KMS-11 (cell line): ENCODE measurements around the gene ZFP62.
"Not testable (repeated sequence)": the region's sequence is repeated elsewhere in the genome, so short reads cannot be mapped to it uniquely, and the experiment has no call there.

Source experiments
- H2AFZ ChIP-seq: fragments of 200-600 bp; sonication (generic); 2 replicates; pipeline ENCODE4 v1.6.1; 2016; ENCODE audit warnings: antibody characterized with exemption, mixed run types, low read depth
- H3K27ac ChIP-seq: fragments of 200-600 bp; sonication (generic); 2 replicates; pipeline ENCODE4 v1.6.1; 2016; ENCODE audit warnings: mild to moderate bottlenecking, mixed run types
- H3K27me3 ChIP-seq: fragments of 200-600 bp; sonication (generic); 2 replicates; pipeline ENCODE4 v1.6.1; 2017; ENCODE audit warnings: mild to moderate bottlenecking, low read depth, mixed run types, moderate library complexity; ENCODE audit not compliant: insufficient read depth
- H3K36me3 ChIP-seq: fragments of 200-600 bp; sonication (generic); 2 replicates; pipeline ENCODE4 v1.6.1; 2017; ENCODE audit warnings: mild to moderate bottlenecking, mixed run types; ENCODE audit not compliant: insufficient read depth
- H3K4me1 ChIP-seq: fragments of 200-600 bp; sonication (generic); 2 replicates; pipeline ENCODE4 v1.6.1; 2016; ENCODE audit warnings: mild to moderate bottlenecking, low read depth, mixed run types; ENCODE audit not compliant: poor library complexity, severe bottlenecking
- H3K4me2 ChIP-seq: fragments of 200-600 bp; sonication (generic); 2 replicates; pipeline ENCODE4 v1.7.0; 2016; ENCODE audit warnings: mild to moderate bottlenecking, mixed run types
- H3K4me3 ChIP-seq: fragments of 200-600 bp; sonication (generic); IDR thresholded peaks from 2 replicates; pipeline ENCODE4 v1.6.1; 2017; ENCODE audit warnings: low read depth, low read length, mixed read lengths; ENCODE audit not compliant: insufficient read depth
- H3K79me2 ChIP-seq: fragments of 200-600 bp; sonication (generic); 2 replicates; pipeline ENCODE4 v1.6.1; 2016; ENCODE audit warnings: low read depth, mixed run types; ENCODE audit not compliant: insufficient read depth
- H3K9ac ChIP-seq: fragments of 200-600 bp; sonication (generic); 2 replicates; pipeline ENCODE4 v1.6.1; 2016; ENCODE audit warnings: mild to moderate bottlenecking, mixed run types
- H4K20me1 ChIP-seq: fragments of 200-600 bp; sonication (generic); 2 replicates; pipeline ENCODE4 v1.6.1; 2016; ENCODE audit warnings: mild to moderate bottlenecking, mixed run types; ENCODE audit not compliant: insufficient read depth
- CTCF ChIP-seq: fragments of 200-600 bp; sonication (generic); conservative IDR thresholded peaks from 2 replicates; pipeline ENCODE4 v1.6.1; 2017; ENCODE audit warnings: low read depth, mild to moderate bottlenecking, antibody characterized with exemption, low read length, moderate library complexity, mixed read lengths

The ZFP62 gene

GRCh38 chr5:180898621-180899246, 37.7 kb upstream of the ZFP62 start, which contains the start of gene BTNL8:
Gene BTNL8, plus strand, starts transcription at chr5:180899159. Its CDS starts 152 bp downstream, at chr5:180899311.
- Histone ChIP-seq H3K27ac (no peak within 1 kb of the TSS), H3K4me3 (no peak within 1 kb of the TSS), H3K9ac (no peak within 1 kb of the TSS), H3K79me2 (no peaks in the 10 kb centered on the region), H4K20me1 (no peaks in the 10 kb centered on the region), H3K36me3 (no peaks in the 10 kb centered on the region), H3K4me1 (no peaks in the 10 kb centered on the region), H2AFZ (no peak within 1 kb of the TSS), H3K27me3 (no peaks in the 10 kb centered on the region), H3K4me2 (no peak within 1 kb of the TSS)
- no peak for TF ChIP-seq CTCF

- not testable (repeated sequence) for H3K9ac ChIP-seq, H3K79me2 ChIP-seq, H4K20me1 ChIP-seq, H3K27ac ChIP-seq, H2AFZ ChIP-seq, H3K4me1 ChIP-seq, H3K27me3 ChIP-seq, H3K36me3 ChIP-seq, H3K4me2 ChIP-seq, H3K4me3 ChIP-seq
These were observed 34.3 kb upstream of the ZFP62 start for GRCh38 chr5:180895330-180895729.

GRCh38 chr5:180889381-180889780, 28.3 kb upstream of the ZFP62 start:
- H3K4me2 ChIP-seq, result no peak overlapping the region
- TF ChIP-seq CTCF, result no peak

GRCh38 chr5:180885845-180886529, 24.9 kb upstream of the ZFP62 start:
- not testable (repeated sequence) for H3K36me3 ChIP-seq, H3K27me3 ChIP-seq, H2AFZ ChIP-seq, H3K4me3 ChIP-seq, H3K4me2 ChIP-seq, H3K4me1 ChIP-seq, H4K20me1 ChIP-seq, H3K79me2 ChIP-seq, H3K9ac ChIP-seq, H3K27ac ChIP-seq

More at GRCh38 chr5:180889381-180889780, 28.3 kb upstream of the ZFP62 start:
- Histone ChIP-seq H3K27me3 (no peaks in the 10 kb centered on the region), H2AFZ (no peak overlapping the region), H3K79me2 (no peaks in the 10 kb centered on the region), H3K4me3 (no peak overlapping the region), H4K20me1 (no peaks in the 10 kb centered on the region), H3K27ac (no peak overlapping the region), H3K36me3 (no peaks in the 10 kb centered on the region), H3K4me1 (no peaks in the 10 kb centered on the region), H3K9ac (no peak overlapping the region)

GRCh38 chr5:180875860-180876426, 14.9 kb upstream of the ZFP62 start:
- H3K4me3 ChIP-seq, result no peak overlapping the region
- TF ChIP-seq CTCF, result no peak
- H3K27ac ChIP-seq, result no peak overlapping the region
- H3K4me1 ChIP-seq, result no peaks in the 10 kb centered on the region
- H3K4me2 ChIP-seq, result no peak overlapping the region
- no peaks in the 10 kb centered on the region for H3K27me3 ChIP-seq
- no peak overlapping the region for H2AFZ ChIP-seq
- no peaks in the 10 kb centered on the region for H3K36me3 ChIP-seq
- no peaks in the 10 kb centered on the region for H4K20me1 ChIP-seq
- H3K9ac ChIP-seq, result no peak overlapping the region
- no peaks in the 10 kb centered on the region for H3K79me2 ChIP-seq
